HepG2 (cell line): ENCODE results near the gene MPC1. TPM values are rescaled to one million over a fixed set of nuclear protein-coding genes. Genes with fewer than 3 reads are reported as not detected.
A peak's percentile ranks its signal among the peaks of the same experiment; 100 is the strongest.

ENCODE experiments used
- AGO1 ChIP-seq: fragments of 200-400 bp; formaldehyde crosslinking; IDR thresholded peaks from 2 replicates; pipeline ENCODE4 v1.6.1; 2017; ENCODE audit warnings: mild to moderate bottlenecking, low read depth, low read length, moderate library complexity; ENCODE audit not compliant: poor library complexity, severe bottlenecking
- CHD4 ChIP-seq: fragments of 200-600 bp; sonication (generic); IDR thresholded peaks from 2 replicates; pipeline ENCODE4 v1.7.0; 2017; ENCODE audit warnings: mild to moderate bottlenecking, low read length, borderline replicate concordance
- EP300 ChIP-seq, 3 experiments: sonication (generic) in 1 of 3; formaldehyde crosslinking in 1 of 3; IDR thresholded peaks; 2 replicates each; pipeline versions ENCODE4 v1.5.1 to v1.6.1; 2011 to 2020; ENCODE audit warnings: low read depth in 2 of 3, low read length in 2 of 3, borderline replicate concordance in 1 of 3, improper control_type of control experiment in 1 of 3, mild to moderate bottlenecking in 1 of 3, missing genetic modification reagents in 1 of 3, moderate library complexity in 1 of 3
- FOXA3 ChIP-seq: IDR thresholded peaks from 2 replicates; pipeline ENCODE4 v1.6.1; 2016; ENCODE audit warnings: missing genetic modification reagents, missing compliant biosample characterization
- HOXD1 ChIP-seq: sonication (generic); formaldehyde crosslinking; IDR thresholded peaks from 2 replicates; pipeline ENCODE4 v1.5.0; 2020; ENCODE audit warnings: missing genetic modification reagents
- IKZF1 ChIP-seq: fragments of 450-650 bp; IDR thresholded peaks from 2 replicates; pipeline ENCODE4 v1.7.1; 2016
- KAT2B ChIP-seq: fragments of 150-350 bp; IDR thresholded peaks from 2 replicates; pipeline ENCODE4 v1.6.1; 2014; ENCODE audit warnings: low read depth, low read length, borderline replicate concordance
- KLF11 ChIP-seq: IDR thresholded peaks from 2 replicates; pipeline ENCODE4 v1.6.1; 2016; ENCODE audit warnings: missing compliant biosample characterization
- MXI1 ChIP-seq: IDR thresholded peaks from 3 replicates; pipeline ENCODE4 v1.6.1; 2012; ENCODE audit warnings: low read depth, low read length, inconsistent platforms, borderline replicate concordance
- NFYC ChIP-seq: IDR thresholded peaks from 2 replicates; pipeline ENCODE4 v1.6.1; 2016; ENCODE audit warnings: missing genetic modification reagents, missing compliant biosample characterization
- PAF1 ChIP-seq: IDR thresholded peaks from 2 replicates; pipeline ENCODE4 v1.6.1; 2016; ENCODE audit warnings: missing genetic modification reagents, missing compliant biosample characterization
- POLR2AphosphoS2 ChIP-seq: IDR thresholded peaks from 2 replicates; pipeline ENCODE4 v1.6.1; 2011; ENCODE audit warnings: low read depth, low read length, improper control_type of control experiment
- RBAK ChIP-seq: sonication (generic); formaldehyde crosslinking; IDR thresholded peaks from 2 replicates; pipeline ENCODE4 v1.5.1; 2020; ENCODE audit warnings: mild to moderate bottlenecking, missing genetic modification reagents
- SMARCE1 ChIP-seq: fragments of 450-650 bp; IDR thresholded peaks from 2 replicates; pipeline ENCODE4 v1.6.1; 2017; ENCODE audit warnings: borderline replicate concordance
- SOX5 ChIP-seq: IDR thresholded peaks from 2 replicates; pipeline ENCODE4 v1.6.1; 2016; ENCODE audit warnings: borderline replicate concordance
- TSC22D2 ChIP-seq: sonication (generic); formaldehyde crosslinking; IDR thresholded peaks from 2 replicates; pipeline ENCODE4 v1.5.1; 2020; ENCODE audit warnings: missing genetic modification reagents, mild to moderate bottlenecking, borderline replicate concordance
- ZBTB1 ChIP-seq: sonication (generic); formaldehyde crosslinking; IDR thresholded peaks from 2 replicates; pipeline ENCODE4 v1.4.0; 2020; ENCODE audit warnings: missing genetic modification reagents, borderline replicate concordance
- ZKSCAN1 ChIP-seq: fragments of 150-350 bp; IDR thresholded peaks from 2 replicates; pipeline ENCODE4 v1.6.1; 2014; ENCODE audit warnings: low read length
- ZNF281 ChIP-seq: sonication (generic); formaldehyde crosslinking; IDR thresholded peaks from 2 replicates; pipeline ENCODE4 v1.4.0; 2020; ENCODE audit warnings: missing genetic modification reagents, borderline replicate concordance
- ZNF580 ChIP-seq: IDR thresholded peaks from 2 replicates; pipeline ENCODE4 v1.6.1; 2016; ENCODE audit warnings: low read depth, borderline replicate concordance
- ZNF598 ChIP-seq: sonication (generic); formaldehyde crosslinking; IDR thresholded peaks from 2 replicates; pipeline ENCODE4 v1.5.1; 2020; ENCODE audit warnings: mild to moderate bottlenecking, missing genetic modification reagents, borderline replicate concordance
- polyA plus RNA-seq, 8 experiments: library from polyadenylated mRNA; depleted of rRNA in 3 of 8; stranded (reverse) in 7 of 8; unstranded in 1 of 8; fragments of >200 nt; fragmentation: Illumina TruSeq in 4 of 8; extraction: Trizol in 4 of 8; gene quantifications; 2 replicates each; pipeline versions ENCODE4 v1.2.1 to v1.2.3, GENCODE V29; 2011 to 2016; ENCODE audit warnings: low read depth in 4 of 8, missing spikeins in 1 of 8, mixed read lengths in 1 of 8; ENCODE audit not compliant: insufficient read depth in 1 of 8
- total RNA-seq, 5 experiments: library from RNA; depleted of rRNA; stranded (reverse); fragments of >200 nt; fragmentation: Illumina TruSeq; extraction: Trizol; gene quantifications; 2 replicates each; pipeline ENCODE4 v1.2.3, GENCODE V29; 2016; ENCODE audit warnings: low read depth in 1 of 5
- TF ChIP-seq, protein P1 (sequence below): sonication (generic); formaldehyde crosslinking; IDR thresholded peaks from 2 replicates; pipeline ENCODE4 v1.8.1; 2022; ENCODE audit warnings: low read depth, mild to moderate bottlenecking, missing genetic modification reagents
- TF ChIP-seq, protein P2 (sequence below): sonication (generic); formaldehyde crosslinking; IDR thresholded peaks from 2 replicates; pipeline ENCODE4 v1.5.0; 2020; ENCODE audit warnings: missing genetic modification reagents

MPC1 gene
- total and polyA plus RNA-seq, 2 of the 13 experiments (the other 11 are each of a cell fraction or from before 2014, with no cell fraction given): 189 to 214 TPM

DNA sequence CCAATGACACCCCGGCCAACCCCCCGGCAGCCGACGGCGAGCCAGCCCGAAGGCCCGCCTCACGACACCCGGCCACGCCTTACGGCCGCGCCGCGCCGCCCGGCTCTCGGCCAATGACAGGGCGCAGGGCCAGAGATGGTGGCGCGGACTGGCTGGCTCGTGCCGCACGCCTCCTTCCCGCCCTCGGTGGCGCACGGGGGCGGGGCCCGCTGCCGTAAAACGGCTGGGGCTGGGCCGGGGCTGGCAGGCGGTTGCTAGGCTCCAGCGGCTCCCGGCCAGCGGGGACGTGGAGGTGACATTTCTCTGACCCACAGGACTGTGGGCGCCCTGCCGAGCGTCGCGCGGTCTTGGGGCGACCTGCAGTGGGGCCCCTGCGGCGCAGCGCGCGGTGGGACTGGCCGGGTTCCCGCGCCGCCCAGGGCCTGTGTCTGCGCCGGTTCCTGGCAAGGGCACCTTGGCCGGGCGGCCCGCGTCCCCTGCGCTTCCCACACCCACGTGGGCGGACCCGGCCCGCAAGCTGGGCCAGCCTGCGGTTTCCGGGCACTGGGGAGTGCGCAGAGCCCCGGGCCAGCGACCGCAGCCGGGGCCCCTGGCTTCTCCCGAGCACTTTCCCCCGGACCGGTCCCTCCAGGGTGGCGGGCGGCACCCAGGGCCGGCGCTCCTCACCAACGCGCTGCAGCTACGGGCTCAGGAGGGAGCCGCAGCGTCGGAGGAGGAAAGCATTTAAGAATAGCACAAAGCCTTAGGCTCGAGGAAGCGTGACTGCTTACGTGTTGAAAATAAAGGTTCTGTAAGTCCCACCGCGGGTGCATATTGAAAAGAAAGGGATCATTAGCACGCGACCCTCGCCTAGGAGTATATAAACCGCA lies at the start of gene MPC1 (continued):
- TF ChIP-seq, protein P1, sequence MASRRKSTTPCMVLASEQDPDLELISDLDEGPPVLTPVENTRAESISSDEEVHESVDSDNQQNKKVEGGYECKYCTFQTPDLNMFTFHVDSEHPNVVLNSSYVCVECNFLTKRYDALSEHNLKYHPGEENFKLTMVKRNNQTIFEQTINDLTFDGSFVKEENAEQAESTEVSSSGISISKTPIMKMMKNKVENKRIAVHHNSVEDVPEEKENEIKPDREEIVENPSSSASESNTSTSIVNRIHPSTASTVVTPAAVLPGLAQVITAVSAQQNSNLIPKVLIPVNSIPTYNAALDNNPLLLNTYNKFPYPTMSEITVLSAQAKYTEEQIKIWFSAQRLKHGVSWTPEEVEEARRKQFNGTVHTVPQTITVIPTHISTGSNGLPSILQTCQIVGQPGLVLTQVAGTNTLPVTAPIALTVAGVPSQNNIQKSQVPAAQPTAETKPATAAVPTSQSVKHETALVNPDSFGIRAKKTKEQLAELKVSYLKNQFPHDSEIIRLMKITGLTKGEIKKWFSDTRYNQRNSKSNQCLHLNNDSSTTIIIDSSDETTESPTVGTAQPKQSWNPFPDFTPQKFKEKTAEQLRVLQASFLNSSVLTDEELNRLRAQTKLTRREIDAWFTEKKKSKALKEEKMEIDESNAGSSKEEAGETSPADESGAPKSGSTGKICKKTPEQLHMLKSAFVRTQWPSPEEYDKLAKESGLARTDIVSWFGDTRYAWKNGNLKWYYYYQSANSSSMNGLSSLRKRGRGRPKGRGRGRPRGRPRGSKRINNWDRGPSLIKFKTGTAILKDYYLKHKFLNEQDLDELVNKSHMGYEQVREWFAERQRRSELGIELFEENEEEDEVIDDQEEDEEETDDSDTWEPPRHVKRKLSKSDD (CRISPR knock-in tag): peak; percentile 96
- TF ChIP-seq SOX5 (CRISPR knock-in tag): no peak
- TF ChIP-seq RBAK: no peak
- peak; percentile 90; the same call in 1 of the 2 replicates for TF ChIP-seq ZNF598
- no peak for TF ChIP-seq CHD4
- no peak for TF ChIP-seq ZNF281
- TF ChIP-seq, protein P2, sequence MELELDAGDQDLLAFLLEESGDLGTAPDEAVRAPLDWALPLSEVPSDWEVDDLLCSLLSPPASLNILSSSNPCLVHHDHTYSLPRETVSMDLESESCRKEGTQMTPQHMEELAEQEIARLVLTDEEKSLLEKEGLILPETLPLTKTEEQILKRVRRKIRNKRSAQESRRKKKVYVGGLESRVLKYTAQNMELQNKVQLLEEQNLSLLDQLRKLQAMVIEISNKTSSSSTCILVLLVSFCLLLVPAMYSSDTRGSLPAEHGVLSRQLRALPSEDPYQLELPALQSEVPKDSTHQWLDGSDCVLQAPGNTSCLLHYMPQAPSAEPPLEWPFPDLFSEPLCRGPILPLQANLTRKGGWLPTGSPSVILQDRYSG: peak; percentile 76; the same call in 1 of the 2 replicates
- TF ChIP-seq NFYC (CRISPR knock-in tag): peak; percentile 94
- TF ChIP-seq SMARCE1: no peak
- 0 out of 2 replicates have a peak, but pooled peaks have one; percentile 55 for TF ChIP-seq ZBTB1 (CRISPR knock-in tag)
- peak; percentile 54 for TF ChIP-seq AGO1
- no peak; the same call in 1 of the 2 replicates for TF ChIP-seq KLF11 (CRISPR knock-in tag)
- peak; percentile 95 for TF ChIP-seq MXI1
- no peak for TF ChIP-seq PAF1
- no peak for TF ChIP-seq IKZF1
- TF ChIP-seq TSC22D2 (CRISPR knock-in tag): peak; percentile 59; the same call in 1 of the 2 replicates
- peak; percentile 65; the same call in 1 of the 2 replicates for TF ChIP-seq POLR2AphosphoS2
- 0 out of 4 replicates have a peak, but pooled peaks of 1 of the 2 experiments have one; percentile 9 for TF ChIP-seq EP300 (IDR thresholded peaks at IDR 0.05; ENCODE audit: low read depth in 2 of 2, low read length in 2 of 2)
- no peak; the same call in 1 of the 2 replicates for TF ChIP-seq EP300 (CRISPR knock-in tag; IDR thresholded peaks at IDR 0.05; ENCODE audit: borderline replicate concordance)
- no peak for TF ChIP-seq ZKSCAN1
- peak; percentile 84 for TF ChIP-seq HOXD1 (CRISPR knock-in tag)
- no peak for TF ChIP-seq KAT2B
- peak; percentile 20; the same call in 1 of the 2 replicates for TF ChIP-seq FOXA3 (CRISPR knock-in tag)
- no peak for TF ChIP-seq ZNF580
